Astrocyte (in vitro differentiated cells and primary cell): ENCODE results near the gene PPFIBP1.

Experiments
- EZH2 ChIP-seq: IDR thresholded peaks from 2 replicates; pipeline ENCODE4 v1.6.1; 2012; ENCODE audit warnings: mild to moderate bottlenecking, low read length, inconsistent platforms; ENCODE audit not compliant: insufficient read depth
- TF ChIP-seq, protein P1 (sequence below): IDR thresholded peaks from 2 replicates; pipeline ENCODE4 v1.5.1; 2011; ENCODE audit warnings: low read depth, mild to moderate bottlenecking, inconsistent platforms, low read length, moderate library complexity; ENCODE audit not compliant: insufficient read depth

DNA sequence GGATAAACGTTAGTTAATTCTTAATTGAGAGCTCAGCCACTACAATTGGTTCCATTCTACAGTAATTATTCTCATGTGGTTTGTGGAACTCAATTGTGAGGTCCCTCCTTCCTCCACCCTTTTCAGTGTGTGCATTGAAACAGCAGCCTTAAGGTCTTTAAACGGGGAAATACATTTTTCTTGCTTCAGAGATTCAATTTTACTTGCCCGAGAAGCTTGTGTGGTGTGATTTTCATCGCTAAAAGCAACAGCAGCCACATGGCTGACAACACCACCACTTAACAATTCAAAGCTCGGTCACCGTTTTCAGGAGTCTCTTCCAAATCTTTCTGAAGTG is 733 bp upstream of the PPFIBP1 start:
- TF ChIP-seq, protein P1, sequence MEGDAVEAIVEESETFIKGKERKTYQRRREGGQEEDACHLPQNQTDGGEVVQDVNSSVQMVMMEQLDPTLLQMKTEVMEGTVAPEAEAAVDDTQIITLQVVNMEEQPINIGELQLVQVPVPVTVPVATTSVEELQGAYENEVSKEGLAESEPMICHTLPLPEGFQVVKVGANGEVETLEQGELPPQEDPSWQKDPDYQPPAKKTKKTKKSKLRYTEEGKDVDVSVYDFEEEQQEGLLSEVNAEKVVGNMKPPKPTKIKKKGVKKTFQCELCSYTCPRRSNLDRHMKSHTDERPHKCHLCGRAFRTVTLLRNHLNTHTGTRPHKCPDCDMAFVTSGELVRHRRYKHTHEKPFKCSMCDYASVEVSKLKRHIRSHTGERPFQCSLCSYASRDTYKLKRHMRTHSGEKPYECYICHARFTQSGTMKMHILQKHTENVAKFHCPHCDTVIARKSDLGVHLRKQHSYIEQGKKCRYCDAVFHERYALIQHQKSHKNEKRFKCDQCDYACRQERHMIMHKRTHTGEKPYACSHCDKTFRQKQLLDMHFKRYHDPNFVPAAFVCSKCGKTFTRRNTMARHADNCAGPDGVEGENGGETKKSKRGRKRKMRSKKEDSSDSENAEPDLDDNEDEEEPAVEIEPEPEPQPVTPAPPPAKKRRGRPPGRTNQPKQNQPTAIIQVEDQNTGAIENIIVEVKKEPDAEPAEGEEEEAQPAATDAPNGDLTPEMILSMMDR: no peak
- TF ChIP-seq EZH2: no peak
